Esophagus muscularis mucosa (tissue), 4 donors: ENCODE measurements around the gene KCNJ9. TPM values are rescaled to one million over a fixed set of nuclear protein-coding genes. Genes with fewer than 3 reads are reported as not detected.

Source experiments
- DNase-seq: peaks from one replicate; pipeline ENCODE4 v3.0.0-alpha.2; 2017; ENCODE audit errors: extremely low spot score
- H3K27ac ChIP-seq, 4 donors: fragments of 200-600 bp; sonication (generic); replicated peaks in 1 of 4; 1 replicate in 3 of 4; 2 replicates in 1 of 4; pipeline ENCODE4 v1.5.1; 2016 to 2019; ENCODE audit warnings: mild to moderate bottlenecking in 1 of 4
- H3K27me3 ChIP-seq, 4 donors: fragments of 200-600 bp; sonication (generic); one replicate each; pipeline versions ENCODE4 v1.5.1 to v1.6.0; 2016 to 2019
- H3K36me3 ChIP-seq, 4 donors: fragments of 200-600 bp; sonication (generic); one replicate each; pipeline ENCODE4 v1.5.1; 2016 to 2019
- H3K4me1 ChIP-seq, 4 donors: fragments of 200-600 bp; sonication (generic); one replicate each; pipeline ENCODE4 v1.5.1; 2016 to 2019
- H3K4me3 ChIP-seq, 4 donors: fragments of 200-600 bp; sonication (generic); 1 replicate in 2 of 4; 2 replicates in 2 of 4; pipeline ENCODE4 v1.5.1; 2016 to 2019; ENCODE audit warnings: mild to moderate bottlenecking in 4 of 4, moderate library complexity in 1 of 4
- H3K9me3 ChIP-seq, 4 donors: fragments of 200-600 bp; sonication (generic); 1 replicate in 3 of 4; 2 replicates in 1 of 4; pipeline ENCODE4 v1.5.1; 2016 to 2019
- CTCF ChIP-seq, 3 experiments: fragments of 200-600 bp in 2 of 3; fragments of 450-650 bp in 1 of 3; sonication (generic) in 2 of 3; IDR thresholded peaks; one replicate each; pipeline ENCODE4 v1.5.1; 2017 to 2019; ENCODE audit warnings: antibody characterized with exemption in 3 of 3, mild to moderate bottlenecking in 2 of 3, moderate library complexity in 1 of 3
- EP300 ChIP-seq: sonication (generic); formaldehyde crosslinking; IDR thresholded peaks from one replicate; pipeline ENCODE4 v1.6.1; 2017; ENCODE audit warnings: antibody characterized with exemption
- POLR2A ChIP-seq: fragments of 450-650 bp; IDR thresholded peaks from one replicate; pipeline ENCODE4 v1.6.1; 2017; ENCODE audit warnings: antibody characterized with exemption, moderate library complexity, mild to moderate bottlenecking, low read depth
- POLR2AphosphoS5 ChIP-seq, 2 donors: sonication (generic); formaldehyde crosslinking; IDR thresholded peaks; one replicate each; pipeline ENCODE4 v1.6.1; 2017; ENCODE audit warnings: antibody characterized with exemption in 2 of 2
- WGBS: methylation state at CpG from one replicate; pipeline ENCODE4 v1.1.5; 2018; 5-methylcytosine and 5-hydroxymethylcytosine counted together
- intact Hi-C: fragments of 100-400 bp; cut with DNase I; formaldehyde crosslinking; loops from one replicate; pipeline ENCODE4 v1.15.1; 2023
- total RNA-seq, 4 donors: library from RNA; depleted of rRNA; stranded (reverse); fragments of >200 nt; gene quantifications; one replicate each; pipeline versions ENCODE4 v1.1.0 to v1.2.1, GENCODE V29; 2016

Gene KCNJ9
- total RNA-seq, 4 donors from 2014 or later: not detected

- intact Hi-C loops: no loop called here
- Histone ChIP-seq H3K4me3 (no peak overlapping the region), H3K27me3 (no peaks in the 10 kb centered on the region), H3K4me1 (peaks cover 70 to 98% (median 86%) of the 10 kb centered on the region in 4 donors), H3K27ac (peak overlapping the region; percentile 83 to 87 (median 85)), H3K9me3 (no peaks in the 10 kb centered on the region), H3K36me3 (peaks cover 34 to 77% (median 71%) of the 10 kb centered on the region in 4 donors)
- 90% methylated on average over 18 of the region's 18 CpGs for WGBS
- no peak for DNase-seq
- TF ChIP-seq CTCF (IDR thresholded peaks at IDR 0.05): no peak
These were observed 47.3 kb downstream of the KCNJ9 start for GRCh38 chr1:160128636-160129035.

- Histone ChIP-seq H3K36me3 (peaks cover 34 to 79% (median 71%) of the 10 kb centered on the region in 4 donors), H3K27ac (peak overlapping the region; percentile 83 to 87 (median 85)), H3K9me3 (no peaks in the 10 kb centered on the region), H3K27me3 (no peaks in the 10 kb centered on the region), H3K4me1 (peaks cover 66 to 94% (median 82%) of the 10 kb centered on the region in 4 donors), H3K4me3 (no peak overlapping the region)
- TF ChIP-seq POLR2AphosphoS5 (IDR thresholded peaks at IDR 0.05) (no peak), EP300 (no peak), CTCF (IDR thresholded peaks at IDR 0.05) (no peak), POLR2A (no peak)
- intact Hi-C loops: no loop called here
- DNase-seq: no peak
- 93% methylated on average over 3 of the region's 5 CpGs for WGBS
These were observed 47.7 kb downstream of the KCNJ9 start for GRCh38 chr1:160129046-160129445.

GRCh38 chr1:160129558-160129957 lies 48.2 kb downstream of the KCNJ9 start:
- 72% methylated on average over 3 of the region's 3 CpGs for WGBS
- no peak for DNase-seq
- H3K36me3 ChIP-seq: peaks cover 35 to 79% (median 71%) of the 10 kb centered on the region in 4 donors
- H3K27me3 ChIP-seq: no peaks in the 10 kb centered on the region
- H3K9me3 ChIP-seq: no peaks in the 10 kb centered on the region
- H3K27ac ChIP-seq: peak overlapping the region; percentile 83 to 87 (median 85)
- TF ChIP-seq CTCF (IDR thresholded peaks at IDR 0.05): no peak
- TF ChIP-seq POLR2A: no peak
- TF ChIP-seq POLR2AphosphoS5 (IDR thresholded peaks at IDR 0.05): no peak
- no peak for TF ChIP-seq EP300
- peaks cover 61 to 92% (median 77%) of the 10 kb centered on the region in 4 donors for H3K4me1 ChIP-seq
- intact Hi-C loops: no loop called here
- H3K4me3 ChIP-seq: no peak overlapping the region

GRCh38 chr1:160129966-160130365 lies 48.6 kb downstream of the KCNJ9 start:
- H3K36me3 ChIP-seq: peaks cover 39 to 81% (median 73%) of the 10 kb centered on the region in 4 donors

More at GRCh38 chr1:160129966-160130365, 48.6 kb downstream of the KCNJ9 start:
- no peak for DNase-seq
- Histone ChIP-seq H3K4me3 (no peak overlapping the region), H3K27me3 (no peaks in the 10 kb centered on the region), H3K4me1 (peaks cover 56 to 92% (median 74%) of the 10 kb centered on the region in 4 donors), H3K9me3 (no peaks in the 10 kb centered on the region), H3K27ac (peak overlapping the region; percentile 83 to 87 (median 85))
- 89% methylated on average over 8 of the region's 11 CpGs for WGBS
- TF ChIP-seq CTCF (IDR thresholded peaks at IDR 0.05) (no peak), EP300 (no peak), POLR2AphosphoS5 (IDR thresholded peaks at IDR 0.05) (no peak), POLR2A (no peak)
- intact Hi-C loops: no loop called here
